GM12864 (cell line): Measurements from ENCODE around the gene E2F3.

Experiments
- DNase-seq: peaks from one replicate; pipeline ENCODE4 v3.0.0-alpha.2; 2011; ENCODE audit warnings: low read depth
- H3K4me3 ChIP-seq: 2 replicates; pipeline ENCODE4 v1.5.1; 2011; ENCODE audit warnings: mild to moderate bottlenecking, low read depth, low read length, control low read depth
- CTCF ChIP-seq: IDR thresholded peaks from 2 replicates; pipeline ENCODE4 v1.5.1; 2011; ENCODE audit warnings: low read depth, mild to moderate bottlenecking, moderate library complexity, low read length, control low read depth, inconsistent platforms; ENCODE audit errors: missing control alignments

Gene E2F3

DNA sequence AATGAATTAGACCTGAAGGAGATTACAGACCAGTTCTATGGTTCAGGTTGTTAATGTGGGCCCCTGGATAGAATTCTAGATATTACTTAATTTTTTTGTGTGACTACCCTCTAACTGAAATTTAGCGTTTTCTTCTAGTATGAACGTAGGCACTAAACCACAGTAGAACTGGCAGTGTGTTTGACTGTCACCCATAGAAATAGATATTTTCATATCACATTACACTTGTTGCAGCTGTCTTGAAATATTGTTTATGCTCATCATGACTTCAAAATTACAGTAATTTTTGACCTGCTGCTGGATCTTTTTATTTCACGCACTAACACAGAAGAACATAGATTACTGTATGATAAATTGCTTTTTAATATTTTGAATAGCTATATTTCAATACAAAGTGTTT is 31.6 kb downstream of the E2F3 start:
- TF ChIP-seq CTCF, result no peak

GRCh38 chr6:20433929-20434328 is 32.2 kb downstream of the E2F3 start:
- no peak for DNase-seq
- no peak overlapping the region for H3K4me3 ChIP-seq
- TF ChIP-seq CTCF, result no peak

More for the DNA sequence above, 31.6 kb downstream of the E2F3 start:
- DNase-seq, result no peak
- no peak overlapping the region for H3K4me3 ChIP-seq

- no peak overlapping the region for H3K4me3 ChIP-seq
- no peak for DNase-seq
- TF ChIP-seq CTCF, result no peak
Measured at GRCh38 chr6:20434766-20435165, 33.1 kb downstream of the E2F3 start.

DNA sequence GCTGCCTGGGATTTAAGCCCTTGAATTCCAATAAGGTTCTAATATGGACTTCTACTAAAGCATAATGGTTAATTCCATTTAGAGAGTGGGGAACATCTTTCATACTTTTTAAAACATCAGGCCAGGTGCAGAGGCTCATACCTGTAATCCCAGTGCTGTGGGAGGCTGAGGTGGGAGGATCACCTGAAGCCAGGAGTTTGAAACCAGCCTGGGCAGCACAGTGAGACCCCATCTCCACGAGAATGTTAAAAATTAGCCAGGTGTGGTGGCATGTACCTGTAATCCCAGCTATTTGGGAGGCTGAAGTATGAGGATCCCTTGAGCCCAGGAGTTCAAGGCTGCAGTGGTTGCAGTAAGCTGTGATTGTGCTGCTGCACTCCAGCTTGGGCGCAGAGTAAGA is 35.0 kb downstream of the E2F3 start:
- H3K4me3 ChIP-seq, result no peak overlapping the region
- no peak for TF ChIP-seq CTCF
- DNase-seq, result no peak

DNA sequence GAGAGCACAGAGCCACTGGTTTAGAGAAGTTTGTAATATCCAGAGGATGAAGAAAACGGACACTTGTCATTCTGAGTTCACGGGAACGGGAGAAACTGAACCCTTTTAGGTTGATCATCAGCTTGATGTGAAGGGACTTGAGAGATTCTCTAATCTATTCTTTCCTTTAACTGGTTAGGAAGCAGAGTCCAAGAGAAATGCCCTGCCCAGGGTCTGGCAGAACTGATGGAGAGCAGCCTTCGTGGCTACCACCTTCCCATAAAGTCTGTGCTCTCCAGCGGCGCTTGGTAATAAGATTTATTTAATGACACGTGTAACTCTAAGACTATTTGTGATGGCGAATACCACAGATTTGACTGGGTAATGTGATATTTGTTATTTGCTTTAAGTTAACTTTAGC is 36.0 kb downstream of the E2F3 start:
- H3K4me3 ChIP-seq, result no peak overlapping the region
- no peak for DNase-seq

GRCh38 chr6:20438462-20439070 is 36.9 kb downstream of the E2F3 start:
- no peak for DNase-seq

More for the DNA sequence above, 36.0 kb downstream of the E2F3 start:
- TF ChIP-seq CTCF, result no peak

More at GRCh38 chr6:20438462-20439070, 36.9 kb downstream of the E2F3 start:
- H3K4me3 ChIP-seq, result no peak overlapping the region
- no peak for TF ChIP-seq CTCF
